Fibroblast of lung (primary cell): ENCODE data around the gene MAP4K4. TPM values are rescaled to one million over a fixed set of nuclear protein-coding genes. Genes with fewer than 3 reads are reported as not detected.

Experiments used
- DNase-seq, 2 donors: peaks; one replicate each; pipeline versions ENCODE4 v3.0.0 to v3.0.0-alpha.2; 2010; ENCODE audit warnings: low read depth in 2 of 2
- H2AFZ ChIP-seq: 2 replicates; pipeline ENCODE4 v1.5.1; 2012; ENCODE audit warnings: low read length, control low read depth, inconsistent platforms
- H3K27ac ChIP-seq: 2 replicates; pipeline ENCODE4 v1.5.1; 2011; ENCODE audit warnings: low read length, control low read depth; ENCODE audit not compliant: insufficient read depth
- H3K27me3 ChIP-seq: 2 replicates; pipeline ENCODE4 v1.5.1; 2011; ENCODE audit warnings: mild to moderate bottlenecking, low read length; ENCODE audit not compliant: control insufficient read depth, insufficient read depth
- H3K36me3 ChIP-seq: 2 replicates; pipeline ENCODE4 v1.5.1; 2011; ENCODE audit warnings: low read length; ENCODE audit not compliant: control insufficient read depth, insufficient read depth
- H3K4me1 ChIP-seq: 2 replicates; pipeline ENCODE4 v1.5.1; 2011; ENCODE audit warnings: low read length; ENCODE audit not compliant: control insufficient read depth, insufficient read depth; ENCODE audit errors: extremely low read depth
- H3K4me2 ChIP-seq: 2 replicates; pipeline ENCODE4 v1.5.1; 2011; ENCODE audit warnings: low read length, control low read depth; ENCODE audit not compliant: insufficient read depth; ENCODE audit errors: extremely low read depth
- H3K4me3 ChIP-seq, 4 experiments: fragments of 200-600 bp in 1 of 4; sonication (generic) in 1 of 4; replicated peaks in 1 of 4; 2 replicates each; pipeline ENCODE4 v1.5.1; 2011 to 2016; ENCODE audit warnings: low read length in 4 of 4, low read depth in 3 of 4, mild to moderate bottlenecking in 3 of 4, control low read depth in 2 of 4, inconsistent platforms in 1 of 4, mixed read lengths in 1 of 4; ENCODE audit not compliant: insufficient read depth in 1 of 4; ENCODE audit errors: control extremely low read depth in 1 of 4
- H3K79me2 ChIP-seq: 2 replicates; pipeline ENCODE4 v1.5.1; 2012; ENCODE audit warnings: mild to moderate bottlenecking, low read length, inconsistent platforms; ENCODE audit not compliant: control insufficient read depth, insufficient read depth
- H3K9ac ChIP-seq: 2 replicates; pipeline ENCODE4 v1.5.1; 2011; ENCODE audit warnings: mild to moderate bottlenecking, low read length, control low read depth; ENCODE audit not compliant: insufficient read depth
- H3K9me3 ChIP-seq: 2 replicates; pipeline ENCODE4 v1.5.1; 2012; ENCODE audit warnings: low read depth, low read length; ENCODE audit not compliant: control insufficient read depth, insufficient read depth
- H4K20me1 ChIP-seq: 2 replicates; pipeline ENCODE4 v1.5.1; 2011; ENCODE audit warnings: low read length; ENCODE audit not compliant: control insufficient read depth, insufficient read depth; ENCODE audit errors: extremely low read depth
- EZH2 ChIP-seq: IDR thresholded peaks from 2 replicates; pipeline ENCODE4 v1.5.1; 2012; ENCODE audit warnings: low read length, control low read depth, mild to moderate bottlenecking; ENCODE audit errors: missing control alignments
- polyA plus RNA-seq, 2 donors: library from polyadenylated mRNA; depleted of rRNA in 1 of 2; stranded (reverse) in 1 of 2; unstranded in 1 of 2; fragments of >200 nt; gene quantifications; 2 replicates each; pipeline ENCODE4 v1.2.1, GENCODE V29; 2011 to 2012; ENCODE audit warnings: missing spikeins in 1 of 2
- total RNA-seq: library from RNA; depleted of rRNA; stranded (reverse); fragments of >200 nt; gene quantifications from 2 replicates; pipeline ENCODE4 v1.2.1, GENCODE V29; 2014
- TF ChIP-seq, protein P1 (sequence below), 2 donors: IDR thresholded peaks in 1 of 2; conservative IDR thresholded peaks in 1 of 2; 1 replicate in 1 of 2; 2 replicates in 1 of 2; pipeline ENCODE4 v1.5.1; 2011 to 2012; ENCODE audit warnings: low read length in 2 of 2, control low read depth in 1 of 2, inconsistent platforms in 1 of 2, low read depth in 1 of 2, mild to moderate bottlenecking in 1 of 2

MAP4K4 gene
- total and polyA plus RNA-seq, 2 donors (not counting 1 experiment from before 2014, with no cell fraction given): 113 to 164 TPM

DNA sequence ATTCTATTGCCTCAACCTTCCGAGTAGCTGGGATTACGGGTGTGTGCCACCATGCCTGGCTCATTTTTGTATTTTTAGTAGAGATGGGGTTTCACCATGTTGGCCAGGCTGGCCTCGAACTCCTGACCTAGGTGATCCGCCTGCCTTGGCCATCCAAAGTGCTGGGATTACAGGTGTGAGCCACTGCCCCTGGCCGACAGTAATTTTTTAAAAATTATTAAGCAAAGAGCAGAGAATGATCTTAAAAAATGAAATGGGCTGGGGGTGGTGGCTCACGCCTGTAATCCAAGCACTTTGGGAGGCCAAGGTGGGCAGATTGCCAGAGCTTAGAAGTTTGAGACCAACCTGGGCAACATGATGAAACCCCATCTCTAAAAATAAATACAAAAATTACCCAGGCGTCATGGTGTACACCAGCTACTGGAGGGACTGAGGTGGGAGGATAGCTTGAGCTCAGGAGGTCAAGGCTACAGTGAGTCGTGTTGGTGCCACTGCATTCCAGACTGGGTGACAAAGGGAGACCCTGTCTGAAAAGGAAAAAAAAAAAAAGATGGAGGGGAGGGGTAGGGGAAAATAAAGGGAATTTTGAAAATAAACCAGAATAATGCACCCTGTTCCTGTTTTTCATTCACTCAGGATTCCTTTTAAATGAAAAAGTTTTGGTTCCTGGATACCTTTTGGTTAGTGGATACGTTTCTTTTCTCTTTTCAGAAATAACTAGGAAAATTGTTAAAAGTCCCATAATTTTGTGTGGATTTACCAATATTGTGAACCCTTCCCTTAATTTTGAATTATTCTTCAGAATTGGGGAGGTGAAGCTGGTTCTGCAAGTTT lies 33.9 kb downstream of the MAP4K4 start:
- Histone ChIP-seq H3K4me3 (no peak overlapping the region), H3K4me1 (peaks cover 31% of the 10 kb centered on the region), H3K4me2 (no peak overlapping the region), H3K27me3 (no peaks in the 10 kb centered on the region), H3K9ac (no peak overlapping the region), H3K27ac (no peak overlapping the region), H4K20me1 (peaks cover 2% of the 10 kb centered on the region), H3K9me3 (no peaks in the 10 kb centered on the region), H3K79me2 (peaks cover 98% of the 10 kb centered on the region), H3K36me3 (peaks cover 2% of the 10 kb centered on the region), H2AFZ (no peak overlapping the region)
- no peak for TF ChIP-seq EZH2
- TF ChIP-seq, protein P1, sequence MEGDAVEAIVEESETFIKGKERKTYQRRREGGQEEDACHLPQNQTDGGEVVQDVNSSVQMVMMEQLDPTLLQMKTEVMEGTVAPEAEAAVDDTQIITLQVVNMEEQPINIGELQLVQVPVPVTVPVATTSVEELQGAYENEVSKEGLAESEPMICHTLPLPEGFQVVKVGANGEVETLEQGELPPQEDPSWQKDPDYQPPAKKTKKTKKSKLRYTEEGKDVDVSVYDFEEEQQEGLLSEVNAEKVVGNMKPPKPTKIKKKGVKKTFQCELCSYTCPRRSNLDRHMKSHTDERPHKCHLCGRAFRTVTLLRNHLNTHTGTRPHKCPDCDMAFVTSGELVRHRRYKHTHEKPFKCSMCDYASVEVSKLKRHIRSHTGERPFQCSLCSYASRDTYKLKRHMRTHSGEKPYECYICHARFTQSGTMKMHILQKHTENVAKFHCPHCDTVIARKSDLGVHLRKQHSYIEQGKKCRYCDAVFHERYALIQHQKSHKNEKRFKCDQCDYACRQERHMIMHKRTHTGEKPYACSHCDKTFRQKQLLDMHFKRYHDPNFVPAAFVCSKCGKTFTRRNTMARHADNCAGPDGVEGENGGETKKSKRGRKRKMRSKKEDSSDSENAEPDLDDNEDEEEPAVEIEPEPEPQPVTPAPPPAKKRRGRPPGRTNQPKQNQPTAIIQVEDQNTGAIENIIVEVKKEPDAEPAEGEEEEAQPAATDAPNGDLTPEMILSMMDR (conservative IDR thresholded peaks at IDR 0.05 in 1 of 2, IDR thresholded peaks at IDR 0.05 in 1 of 2; ENCODE audit: low read depth in 1 of 2, low read length in 2 of 2): no peak
- DNase-seq: no peak

DNA sequence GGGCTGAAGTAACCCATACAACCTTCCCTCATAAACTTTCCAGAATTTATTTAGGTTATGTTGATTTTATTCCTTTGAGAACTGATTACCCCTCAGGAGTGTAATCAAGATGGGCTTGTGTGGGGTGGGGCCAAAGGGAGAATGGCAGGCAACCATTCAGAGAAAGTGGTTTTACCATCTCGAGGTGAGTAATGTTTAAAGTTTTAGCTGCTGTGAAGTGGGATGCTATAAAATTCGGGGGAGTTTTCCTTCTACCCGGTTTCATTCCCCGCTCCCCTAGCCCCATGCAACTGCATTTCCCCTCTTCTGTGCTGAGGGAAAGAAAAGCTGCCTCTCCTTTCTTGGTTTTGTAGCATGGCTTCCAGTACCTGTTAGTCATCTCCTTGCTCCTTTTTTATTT lies 34.7 kb downstream of the MAP4K4 start:
- no peak overlapping the region for H3K9ac ChIP-seq
- H4K20me1 ChIP-seq: peaks cover 4% of the 10 kb centered on the region
- no peak for DNase-seq
- H3K4me2 ChIP-seq: no peak overlapping the region
- H3K79me2 ChIP-seq: peaks cover 97% of the 10 kb centered on the region
- no peak overlapping the region for H3K27ac ChIP-seq
- peaks cover 2% of the 10 kb centered on the region for H3K36me3 ChIP-seq
- no peaks in the 10 kb centered on the region for H3K9me3 ChIP-seq
- no peaks in the 10 kb centered on the region for H3K27me3 ChIP-seq
- no peak overlapping the region for H3K4me3 ChIP-seq
- H3K4me1 ChIP-seq: peaks cover 34% of the 10 kb centered on the region
- TF ChIP-seq, protein P1 (conservative IDR thresholded peaks at IDR 0.05 in 1 of 2, IDR thresholded peaks at IDR 0.05 in 1 of 2; ENCODE audit: low read depth in 1 of 2, low read length in 2 of 2): no peak
- TF ChIP-seq EZH2: no peak
- no peak overlapping the region for H2AFZ ChIP-seq

DNA sequence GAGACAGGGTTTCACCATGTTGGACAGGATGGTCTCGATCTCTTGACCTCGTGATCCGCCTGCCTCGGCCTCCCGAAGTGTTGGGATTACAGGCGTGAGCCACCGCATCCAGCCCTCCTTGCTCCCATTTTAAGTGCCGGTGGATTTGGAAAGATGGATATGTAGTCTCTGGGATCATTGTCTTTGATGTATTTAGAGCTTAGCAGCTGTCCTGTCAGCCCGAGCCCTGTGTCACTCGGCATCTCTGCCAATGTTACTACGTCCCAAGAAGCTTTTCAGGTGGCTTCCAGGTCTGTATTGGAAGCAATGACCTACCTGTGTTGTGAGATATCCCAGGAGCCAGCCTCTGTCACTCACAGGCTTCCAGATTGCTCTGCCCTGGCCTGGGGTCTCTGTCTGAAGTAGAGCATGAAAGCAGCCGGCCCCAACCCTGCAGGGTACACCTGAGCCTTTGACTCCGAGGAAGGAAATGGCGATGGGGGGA lies 35.3 kb downstream of the MAP4K4 start:
- H3K36me3 ChIP-seq: peaks cover 2% of the 10 kb centered on the region
- no peak overlapping the region for H3K4me3 ChIP-seq
- TF ChIP-seq, protein P1 (conservative IDR thresholded peaks at IDR 0.05 in 1 of 2, IDR thresholded peaks at IDR 0.05 in 1 of 2; ENCODE audit: low read depth in 1 of 2, low read length in 2 of 2): no peak
- no peak for TF ChIP-seq EZH2
- no peak overlapping the region for H3K4me2 ChIP-seq
- peaks cover 96% of the 10 kb centered on the region for H3K79me2 ChIP-seq
- no peaks in the 10 kb centered on the region for H3K9me3 ChIP-seq
- H3K9ac ChIP-seq: no peak overlapping the region
- peaks cover 4% of the 10 kb centered on the region for H4K20me1 ChIP-seq
- peaks cover 34% of the 10 kb centered on the region for H3K4me1 ChIP-seq
- H3K27me3 ChIP-seq: no peaks in the 10 kb centered on the region
- DNase-seq: no peak
- H3K27ac ChIP-seq: no peak overlapping the region
- no peak overlapping the region for H2AFZ ChIP-seq
